GM12872 (cell line): Measurements from ENCODE around the gene KHDC1.

Experiments
- CTCF ChIP-seq: IDR thresholded peaks from 3 replicates; pipeline ENCODE4 v1.5.1; 2011; ENCODE audit warnings: low read depth, mild to moderate bottlenecking, low read length, moderate library complexity; ENCODE audit not compliant: insufficient read depth

KHDC1 gene, protein sequence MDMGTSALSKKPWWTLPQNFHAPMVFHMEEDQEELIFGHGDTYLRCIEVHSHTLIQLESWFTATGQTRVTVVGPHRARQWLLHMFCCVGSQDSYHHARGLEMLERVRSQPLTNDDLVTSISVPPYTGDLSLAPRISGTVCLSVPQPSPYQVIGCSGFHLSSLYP

GRCh38 chr6:73262671-73263569 lies at the start of gene KHDC1:
KHDC1 (minus strand) TSS chr6:73263196; CDS start chr6:73242517, 20,679 bp downstream.
- peak; percentile 39; the same call in 1 of the 3 replicates for TF ChIP-seq CTCF

DNA sequence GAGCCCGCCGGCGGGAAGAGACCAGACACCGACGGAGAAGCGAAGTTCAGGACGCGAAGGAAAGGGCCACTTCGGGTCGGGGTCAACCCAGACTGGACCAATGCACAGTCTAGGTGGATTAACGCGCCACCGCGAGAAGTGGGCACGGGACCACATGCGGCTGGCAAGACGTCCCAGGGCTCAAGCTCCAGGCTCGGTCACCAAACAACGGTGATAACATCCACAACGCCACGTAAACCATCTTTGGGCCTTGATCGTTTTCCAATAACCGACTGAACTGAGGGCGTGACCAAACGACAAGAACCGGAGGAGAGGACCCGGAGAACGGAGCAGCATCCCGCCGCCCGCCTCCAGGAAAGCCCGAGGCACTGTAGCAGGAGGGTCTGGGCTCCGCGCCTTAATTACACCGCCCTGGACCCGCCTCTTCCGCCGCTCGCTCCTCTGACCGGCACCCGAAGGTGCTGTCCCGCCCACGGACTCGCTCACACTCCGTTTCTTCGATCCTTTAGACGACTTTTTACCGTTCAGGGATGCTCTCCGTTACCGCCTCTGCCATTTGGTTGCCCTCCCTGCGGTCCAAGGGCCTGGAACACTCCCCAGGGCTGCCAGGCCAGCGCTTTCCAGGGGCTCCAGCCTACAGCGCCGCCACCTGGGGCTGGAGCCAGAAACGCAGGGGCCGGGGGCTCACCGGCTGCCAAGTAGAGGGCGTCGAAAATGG lies 46.9 kb upstream of the KHDC1 start:
- peak; percentile 68 for TF ChIP-seq CTCF

- TF ChIP-seq CTCF, result no peak
Observed at GRCh38 chr6:73309535-73309784, 46.5 kb upstream of the KHDC1 start.

DNA sequence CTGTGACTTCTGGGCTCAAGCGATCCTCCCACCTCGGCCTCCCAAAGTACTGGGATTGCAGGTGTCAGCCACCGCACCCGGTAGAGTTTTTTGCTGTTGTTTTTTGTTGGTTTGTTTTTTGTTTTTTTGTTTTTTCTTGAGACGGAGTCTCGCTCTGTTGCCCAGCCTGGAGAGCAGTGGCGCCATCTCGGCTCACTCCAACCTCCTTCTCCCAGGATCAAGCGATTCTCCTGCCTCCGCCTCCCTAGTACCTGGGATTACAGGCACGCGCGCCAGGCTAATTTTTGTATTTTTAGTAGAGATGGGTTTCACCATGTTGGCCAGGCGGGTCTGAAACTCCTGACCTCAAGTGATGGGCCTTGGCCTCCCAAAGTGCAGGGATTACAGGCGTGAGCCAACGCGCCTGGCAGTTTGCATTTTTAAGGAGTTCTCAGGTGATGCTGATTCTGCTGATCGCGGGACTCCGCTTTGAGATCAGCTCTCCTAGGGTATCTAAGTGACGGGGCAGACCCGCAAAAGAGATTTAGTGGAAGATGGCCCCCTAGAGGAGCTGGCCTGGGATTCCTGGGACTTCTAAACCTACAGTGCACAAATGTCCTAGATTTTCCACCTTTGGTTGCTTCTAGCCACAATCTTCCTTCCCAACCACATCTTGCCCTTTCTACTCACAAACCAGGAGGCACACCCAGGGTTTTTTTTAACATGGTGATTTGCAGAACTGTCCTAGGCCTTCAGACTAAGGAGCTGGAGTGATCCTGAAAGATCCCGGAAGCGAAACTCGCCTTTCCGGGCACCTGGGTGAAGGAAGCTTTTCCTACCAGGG lies 45.9 kb upstream of the KHDC1 start:
- TF ChIP-seq CTCF, result no peak

GRCh38 chr6:73302339-73302738 lies 39.3 kb upstream of the KHDC1 start:
- no peak for TF ChIP-seq CTCF

DNA sequence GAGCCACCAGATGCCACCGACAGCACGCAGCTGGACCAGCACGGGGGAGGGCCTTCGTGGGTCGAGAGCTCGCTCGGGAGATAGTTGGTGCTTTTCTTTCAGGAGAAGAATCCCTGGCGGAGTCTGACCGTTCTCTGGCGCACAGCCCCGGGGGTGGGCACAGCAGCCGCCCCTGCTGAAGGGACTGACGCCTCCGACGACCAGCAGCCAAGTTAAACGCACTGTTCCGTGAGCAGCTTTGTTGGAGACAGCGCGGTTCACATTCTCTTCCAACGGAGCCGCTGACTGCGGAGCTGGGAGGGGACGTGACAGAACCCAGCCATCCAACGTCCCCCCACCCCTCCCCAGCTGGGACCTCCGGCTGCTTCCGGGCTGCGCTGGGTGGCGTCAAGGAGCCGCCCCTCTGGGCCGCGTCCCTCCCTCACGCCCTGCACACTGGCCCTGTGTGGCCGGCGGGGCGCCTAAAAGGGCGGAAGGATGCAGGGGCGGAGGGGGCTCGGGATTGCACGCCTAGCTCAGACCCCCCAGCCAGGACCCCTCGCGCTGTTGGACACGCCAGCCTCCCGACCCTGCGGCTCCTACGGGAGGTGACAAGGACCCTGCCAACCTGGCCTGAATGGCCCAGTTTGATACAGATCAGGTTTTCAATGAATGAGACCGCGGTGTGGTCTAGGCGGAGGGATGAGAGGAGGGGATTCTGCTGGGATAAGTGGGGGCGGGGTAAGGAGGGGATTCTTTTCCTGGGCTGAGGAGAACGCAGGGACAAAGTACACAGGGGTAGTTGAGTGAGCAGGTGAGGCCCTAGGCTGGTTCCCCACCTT lies 36.4 kb upstream of the KHDC1 start:
- TF ChIP-seq CTCF, result no peak
